GM23338 (cell line): Measurements from ENCODE around the gene MTREX. TPM values are rescaled to one million over a fixed set of nuclear protein-coding genes. Genes with fewer than 3 reads are reported as not detected.

ENCODE experiments used
- ATAC-seq: fragments of 200-7000 bp; cut with Tn5 transposase; 3 replicates; pipeline ENCODE4 v1.9.1; 2020
- DNase-seq: peaks from one replicate; pipeline ENCODE4 v3.0.0-alpha.2; 2015; ENCODE audit warnings: low spot score
- H2AFZ ChIP-seq: fragments of 200-600 bp; sonication (generic); 2 replicates; pipeline ENCODE4 v1.8.0; 2016; ENCODE audit warnings: antibody characterized with exemption, mild to moderate bottlenecking, moderate library complexity
- H3F3A ChIP-seq: fragments of 200-600 bp; sonication (generic); replicated peaks from 2 replicates; pipeline ENCODE4 v1.8.0; 2017; ENCODE audit warnings: antibody characterized with exemption, mixed run types, low read depth
- H3K27ac ChIP-seq: fragments of 200-600 bp; sonication (generic); 2 replicates; pipeline ENCODE4 v1.6.1; 2016; ENCODE audit warnings: low read depth
- H3K27me3 ChIP-seq: fragments of 200-600 bp; sonication (generic); 2 replicates; pipeline ENCODE4 v1.8.0; 2016; ENCODE audit warnings: mild to moderate bottlenecking, mixed run types, moderate library complexity; ENCODE audit not compliant: insufficient read depth
- H3K36me3 ChIP-seq: fragments of 200-600 bp; sonication (generic); 2 replicates; pipeline ENCODE4 v1.8.0; 2016; ENCODE audit warnings: mild to moderate bottlenecking; ENCODE audit not compliant: insufficient read depth
- H3K4me1 ChIP-seq: fragments of 200-600 bp; sonication (generic); 2 replicates; pipeline ENCODE4 v1.8.0; 2016; ENCODE audit warnings: mild to moderate bottlenecking, moderate library complexity; ENCODE audit not compliant: insufficient read depth
- H3K4me2 ChIP-seq: fragments of 200-600 bp; sonication (generic); 2 replicates; pipeline ENCODE4 v1.7.1; 2017; ENCODE audit warnings: mixed run types
- H3K4me3 ChIP-seq: fragments of 200-600 bp; sonication (generic); 2 replicates; pipeline ENCODE4 v1.6.1; 2016; ENCODE audit warnings: mixed run types
- H3K79me2 ChIP-seq: fragments of 200-600 bp; sonication (generic); replicated peaks from 2 replicates; pipeline ENCODE4 v1.8.0; 2017; ENCODE audit warnings: mild to moderate bottlenecking; ENCODE audit not compliant: insufficient read depth
- H3K9me2 ChIP-seq: fragments of 200-600 bp; sonication (generic); 2 replicates; pipeline ENCODE4 v1.8.0; 2017; ENCODE audit not compliant: insufficient read depth
- H4K20me1 ChIP-seq: fragments of 200-600 bp; sonication (generic); replicated peaks from 2 replicates; pipeline ENCODE4 v1.8.0; 2017; ENCODE audit warnings: mild to moderate bottlenecking; ENCODE audit not compliant: insufficient read depth
- H3K27ac Mint-ChIP-seq: 2 replicates; pipeline ENCODE4 v1.8.0; 2020; ENCODE audit warnings: inconsistent platforms, mild to moderate bottlenecking, moderate library complexity, mixed read lengths
- H3K27me3 Mint-ChIP-seq: 3 replicates; pipeline ENCODE4 v1.8.0; 2022; ENCODE audit warnings: low read depth, mild to moderate bottlenecking, moderate library complexity, mixed read lengths, inconsistent platforms; ENCODE audit not compliant: insufficient read depth, poor library complexity
- H3K36me3 Mint-ChIP-seq: 3 replicates; pipeline ENCODE4 v1.8.0; 2021; ENCODE audit warnings: low read depth, mild to moderate bottlenecking, inconsistent platforms, moderate library complexity, mixed read lengths
- H3K4me1 Mint-ChIP-seq: 3 replicates; pipeline ENCODE4 v1.8.0; 2020; ENCODE audit warnings: mild to moderate bottlenecking, inconsistent platforms, mixed read lengths
- H3K4me3 Mint-ChIP-seq: 3 replicates; pipeline ENCODE4 v1.8.0; 2021; ENCODE audit warnings: moderate library complexity, mild to moderate bottlenecking, inconsistent platforms, mixed read lengths
- H3K9me3 Mint-ChIP-seq: 3 replicates; pipeline ENCODE4 v1.8.0; 2020; ENCODE audit warnings: moderate library complexity, mild to moderate bottlenecking, inconsistent platforms, mixed read lengths
- CREB1 ChIP-seq: fragments of 250-450 bp; sonication (Bioruptor Pico); IDR thresholded peaks from 2 replicates; pipeline ENCODE4 v1.5.0; 2020; ENCODE audit warnings: low read depth, mild to moderate bottlenecking, moderate library complexity
- EZH2 ChIP-seq: fragments of 200-600 bp; sonication (generic); IDR thresholded peaks from one replicate; pipeline ENCODE4 v1.8.0; 2017; ENCODE audit warnings: antibody characterized with exemption, mild to moderate bottlenecking, low read depth; ENCODE audit not compliant: unreplicated experiment
- EZH2phosphoT487 ChIP-seq: fragments of 200-600 bp; sonication (generic); IDR thresholded peaks from one replicate; pipeline ENCODE4 v1.8.1; 2018; ENCODE audit warnings: antibody characterized with exemption; ENCODE audit not compliant: unreplicated experiment
- JUNB ChIP-seq: IDR thresholded peaks from one replicate; pipeline ENCODE4 v1.6.1; 2016; ENCODE audit warnings: antibody characterized with exemption; ENCODE audit not compliant: unreplicated experiment
- NANOG ChIP-seq: IDR thresholded peaks from 2 replicates; pipeline ENCODE4 v1.6.1; 2016; ENCODE audit warnings: antibody characterized with exemption, borderline replicate concordance
- POLR2AphosphoS5 ChIP-seq: IDR thresholded peaks from 2 replicates; pipeline ENCODE4 v1.6.1; 2016; ENCODE audit warnings: antibody characterized with exemption, low read depth
- REST ChIP-seq: IDR thresholded peaks from one replicate; pipeline ENCODE4 v1.6.1; 2018; ENCODE audit warnings: antibody characterized with exemption; ENCODE audit not compliant: unreplicated experiment
- STAT1 ChIP-seq: IDR thresholded peaks from one replicate; pipeline ENCODE4 v1.6.1; 2016; ENCODE audit warnings: antibody characterized with exemption; ENCODE audit not compliant: unreplicated experiment
- ZNF114 ChIP-seq: fragments of 250-450 bp; sonication (Bioruptor Pico); IDR thresholded peaks from 2 replicates; pipeline ENCODE4 v1.5.0; 2020; ENCODE audit warnings: mild to moderate bottlenecking, moderate library complexity
- ZNF331 ChIP-seq: fragments of 250-450 bp; sonication (Bioruptor Pico); IDR thresholded peaks from 2 replicates; pipeline ENCODE4 v1.5.0; 2020; ENCODE audit warnings: low read depth, mild to moderate bottlenecking, moderate library complexity
- polyA plus RNA-seq: library from polyadenylated mRNA; unstranded; fragments of >200 nt; fragmentation: Nextera tagmentation; extraction: Ambion mirVana; gene quantifications from 2 replicates; pipeline ENCODE4 v1.2.1, GENCODE V29; 2016
- total RNA-seq: library from RNA; depleted of rRNA; stranded (reverse); fragments of >200 nt; shearing (Covaris generic); gene quantifications from 2 replicates; pipeline ENCODE4 v1.2.3, GENCODE V29; 2014
- TF ChIP-seq, protein P1 (sequence below), 2 experiments: fragments of 200-600 bp in 1 of 2; sonication (generic) in 1 of 2; conservative IDR thresholded peaks; 2 replicates each; pipeline versions ENCODE4 v1.5.1 to v1.6.1; 2016 to 2017; ENCODE audit warnings: antibody characterized with exemption in 2 of 2, low read depth in 2 of 2, mild to moderate bottlenecking in 2 of 2, moderate library complexity in 1 of 2
- TF ChIP-seq, protein P2 (sequence below): IDR thresholded peaks from 2 replicates; pipeline ENCODE4 v1.6.1; 2016; ENCODE audit warnings: antibody characterized with exemption
- TF ChIP-seq, protein P3 (sequence below): fragments of 250-450 bp; sonication (Bioruptor Pico); IDR thresholded peaks from 2 replicates; pipeline ENCODE4 v1.5.0; 2020; ENCODE audit warnings: mild to moderate bottlenecking, moderate library complexity

The MTREX gene
- total and polyA plus RNA-seq, 2 experiments from 2014 or later = 47.5 to 94.9 TPM

DNA sequence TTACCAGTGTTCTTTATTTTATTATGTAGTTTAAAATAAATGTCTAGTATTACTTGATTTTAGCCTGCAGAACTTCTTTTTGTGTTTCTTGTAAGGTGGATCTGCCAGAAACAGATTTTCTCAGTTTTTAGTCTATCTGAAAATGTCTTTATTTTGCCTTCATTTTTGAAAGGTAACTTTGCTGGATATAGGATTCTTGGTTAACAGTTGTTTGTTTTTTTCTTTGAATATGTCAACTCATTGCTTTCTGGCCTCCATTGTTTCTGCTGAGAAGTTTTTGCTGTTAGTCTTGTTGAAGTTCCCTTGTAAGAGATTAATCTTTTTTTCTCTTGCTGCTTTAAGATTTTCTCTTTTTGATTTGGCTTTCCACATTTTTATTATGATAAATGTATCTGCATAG is 75.5 kb downstream of the MTREX start:
- TF ChIP-seq, protein P1, sequence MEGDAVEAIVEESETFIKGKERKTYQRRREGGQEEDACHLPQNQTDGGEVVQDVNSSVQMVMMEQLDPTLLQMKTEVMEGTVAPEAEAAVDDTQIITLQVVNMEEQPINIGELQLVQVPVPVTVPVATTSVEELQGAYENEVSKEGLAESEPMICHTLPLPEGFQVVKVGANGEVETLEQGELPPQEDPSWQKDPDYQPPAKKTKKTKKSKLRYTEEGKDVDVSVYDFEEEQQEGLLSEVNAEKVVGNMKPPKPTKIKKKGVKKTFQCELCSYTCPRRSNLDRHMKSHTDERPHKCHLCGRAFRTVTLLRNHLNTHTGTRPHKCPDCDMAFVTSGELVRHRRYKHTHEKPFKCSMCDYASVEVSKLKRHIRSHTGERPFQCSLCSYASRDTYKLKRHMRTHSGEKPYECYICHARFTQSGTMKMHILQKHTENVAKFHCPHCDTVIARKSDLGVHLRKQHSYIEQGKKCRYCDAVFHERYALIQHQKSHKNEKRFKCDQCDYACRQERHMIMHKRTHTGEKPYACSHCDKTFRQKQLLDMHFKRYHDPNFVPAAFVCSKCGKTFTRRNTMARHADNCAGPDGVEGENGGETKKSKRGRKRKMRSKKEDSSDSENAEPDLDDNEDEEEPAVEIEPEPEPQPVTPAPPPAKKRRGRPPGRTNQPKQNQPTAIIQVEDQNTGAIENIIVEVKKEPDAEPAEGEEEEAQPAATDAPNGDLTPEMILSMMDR (conservative IDR thresholded peaks at IDR 0.05; ENCODE audit: low read depth in 2 of 2) = no peak
- TF ChIP-seq, protein P2, sequence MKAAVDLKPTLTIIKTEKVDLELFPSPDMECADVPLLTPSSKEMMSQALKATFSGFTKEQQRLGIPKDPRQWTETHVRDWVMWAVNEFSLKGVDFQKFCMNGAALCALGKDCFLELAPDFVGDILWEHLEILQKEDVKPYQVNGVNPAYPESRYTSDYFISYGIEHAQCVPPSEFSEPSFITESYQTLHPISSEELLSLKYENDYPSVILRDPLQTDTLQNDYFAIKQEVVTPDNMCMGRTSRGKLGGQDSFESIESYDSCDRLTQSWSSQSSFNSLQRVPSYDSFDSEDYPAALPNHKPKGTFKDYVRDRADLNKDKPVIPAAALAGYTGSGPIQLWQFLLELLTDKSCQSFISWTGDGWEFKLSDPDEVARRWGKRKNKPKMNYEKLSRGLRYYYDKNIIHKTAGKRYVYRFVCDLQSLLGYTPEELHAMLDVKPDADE = no peak
- TF ChIP-seq CREB1 (no peak), STAT1 (no peak), ZNF114 (CRISPR knock-in tag) (no peak), EZH2phosphoT487 (no peak), ZNF331 (CRISPR knock-in tag) (no peak), EZH2 (no peak), NANOG (no peak), REST (no peak), POLR2AphosphoS5 (no peak), JUNB (no peak)
- TF ChIP-seq, protein P3, sequence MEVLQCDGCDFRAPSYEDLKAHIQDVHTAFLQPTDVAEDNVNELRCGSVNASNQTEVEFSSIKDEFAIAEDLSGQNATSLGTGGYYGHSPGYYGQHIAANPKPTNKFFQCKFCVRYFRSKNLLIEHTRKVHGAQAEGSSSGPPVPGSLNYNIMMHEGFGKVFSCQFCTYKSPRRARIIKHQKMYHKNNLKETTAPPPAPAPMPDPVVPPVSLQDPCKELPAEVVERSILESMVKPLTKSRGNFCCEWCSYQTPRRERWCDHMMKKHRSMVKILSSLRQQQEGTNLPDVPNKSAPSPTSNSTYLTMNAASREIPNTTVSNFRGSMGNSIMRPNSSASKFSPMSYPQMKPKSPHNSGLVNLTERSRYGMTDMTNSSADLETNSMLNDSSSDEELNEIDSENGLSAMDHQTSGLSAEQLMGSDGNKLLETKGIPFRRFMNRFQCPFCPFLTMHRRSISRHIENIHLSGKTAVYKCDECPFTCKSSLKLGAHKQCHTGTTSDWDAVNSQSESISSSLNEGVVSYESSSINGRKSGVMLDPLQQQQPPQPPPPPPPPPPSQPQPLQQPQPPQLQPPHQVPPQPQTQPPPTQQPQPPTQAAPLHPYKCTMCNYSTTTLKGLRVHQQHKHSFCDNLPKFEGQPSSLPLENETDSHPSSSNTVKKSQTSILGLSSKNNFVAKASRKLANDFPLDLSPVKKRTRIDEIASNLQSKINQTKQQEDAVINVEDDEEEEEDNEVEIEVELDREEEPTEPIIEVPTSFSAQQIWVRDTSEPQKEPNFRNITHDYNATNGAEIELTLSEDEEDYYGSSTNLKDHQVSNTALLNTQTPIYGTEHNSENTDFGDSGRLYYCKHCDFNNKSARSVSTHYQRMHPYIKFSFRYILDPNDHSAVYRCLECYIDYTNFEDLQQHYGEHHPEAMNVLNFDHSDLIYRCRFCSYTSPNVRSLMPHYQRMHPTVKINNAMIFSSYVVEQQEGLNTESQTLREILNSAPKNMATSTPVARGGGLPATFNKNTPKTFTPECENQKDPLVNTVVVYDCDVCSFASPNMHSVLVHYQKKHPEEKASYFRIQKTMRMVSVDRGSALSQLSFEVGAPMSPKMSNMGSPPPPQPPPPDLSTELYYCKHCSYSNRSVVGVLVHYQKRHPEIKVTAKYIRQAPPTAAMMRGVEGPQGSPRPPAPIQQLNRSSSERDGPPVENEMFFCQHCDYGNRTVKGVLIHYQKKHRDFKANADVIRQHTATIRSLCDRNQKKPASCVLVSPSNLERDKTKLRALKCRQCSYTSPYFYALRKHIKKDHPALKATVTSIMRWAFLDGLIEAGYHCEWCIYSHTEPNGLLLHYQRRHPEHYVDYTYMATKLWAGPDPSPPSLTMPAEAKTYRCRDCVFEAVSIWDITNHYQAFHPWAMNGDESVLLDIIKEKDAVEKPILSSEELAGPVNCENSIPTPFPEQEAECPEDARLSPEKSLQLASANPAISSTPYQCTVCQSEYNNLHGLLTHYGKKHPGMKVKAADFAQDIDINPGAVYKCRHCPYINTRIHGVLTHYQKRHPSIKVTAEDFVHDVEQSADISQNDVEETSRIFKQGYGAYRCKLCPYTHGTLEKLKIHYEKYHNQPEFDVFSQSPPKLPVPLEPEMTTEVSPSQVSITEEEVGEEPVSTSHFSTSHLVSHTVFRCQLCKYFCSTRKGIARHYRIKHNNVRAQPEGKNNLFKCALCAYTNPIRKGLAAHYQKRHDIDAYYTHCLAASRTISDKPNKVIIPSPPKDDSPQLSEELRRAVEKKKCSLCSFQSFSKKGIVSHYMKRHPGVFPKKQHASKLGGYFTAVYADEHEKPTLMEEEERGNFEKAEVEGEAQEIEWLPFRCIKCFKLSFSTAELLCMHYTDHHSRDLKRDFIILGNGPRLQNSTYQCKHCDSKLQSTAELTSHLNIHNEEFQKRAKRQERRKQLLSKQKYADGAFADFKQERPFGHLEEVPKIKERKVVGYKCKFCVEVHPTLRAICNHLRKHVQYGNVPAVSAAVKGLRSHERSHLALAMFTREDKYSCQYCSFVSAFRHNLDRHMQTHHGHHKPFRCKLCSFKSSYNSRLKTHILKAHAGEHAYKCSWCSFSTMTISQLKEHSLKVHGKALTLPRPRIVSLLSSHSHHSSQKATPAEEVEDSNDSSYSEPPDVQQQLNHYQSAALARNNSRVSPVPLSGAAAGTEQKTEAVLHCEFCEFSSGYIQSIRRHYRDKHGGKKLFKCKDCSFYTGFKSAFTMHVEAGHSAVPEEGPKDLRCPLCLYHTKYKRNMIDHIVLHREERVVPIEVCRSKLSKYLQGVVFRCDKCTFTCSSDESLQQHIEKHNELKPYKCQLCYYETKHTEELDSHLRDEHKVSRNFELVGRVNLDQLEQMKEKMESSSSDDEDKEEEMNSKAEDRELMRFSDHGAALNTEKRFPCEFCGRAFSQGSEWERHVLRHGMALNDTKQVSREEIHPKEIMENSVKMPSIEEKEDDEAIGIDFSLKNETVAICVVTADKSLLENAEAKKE (CRISPR knock-in tag) = no peak
- peaks cover 57% of the 10 kb centered on the region for H3K36me3 Mint-ChIP-seq
- Histone ChIP-seq H2AFZ (no peak overlapping the region), H3K27me3 (no peaks in the 10 kb centered on the region), H3K4me3 (no peak overlapping the region), H3K36me3 (peaks cover 14% of the 10 kb centered on the region; the same call in 1 of the 2 replicates), H4K20me1 (no peaks in the 10 kb centered on the region), H3K4me2 (no peak overlapping the region), H3K4me1 (no peaks in the 10 kb centered on the region), H3K9me2 (no peaks in the 10 kb centered on the region), H3F3A (no peaks in the 10 kb centered on the region), H3K27ac (no peak overlapping the region), H3K79me2 (peaks cover 21% of the 10 kb centered on the region)
- H3K9me3 Mint-ChIP-seq = peaks cover 4% of the 10 kb centered on the region; the same call in 2 of the 3 replicates
- no peak overlapping the region for H3K4me3 Mint-ChIP-seq
- ATAC-seq = no peak
- no peak overlapping the region for H3K27ac Mint-ChIP-seq
- H3K4me1 Mint-ChIP-seq = peaks cover 17% of the 10 kb centered on the region; the same call in 2 of the 3 replicates
- peaks cover 2% of the 10 kb centered on the region for H3K27me3 Mint-ChIP-seq
- DNase-seq = no peak
